ENCODE measurements around the gene GATA2.
A peak's percentile ranks its signal among the peaks of the same experiment; 100 is the strongest.

Gene GATA2

DNA sequence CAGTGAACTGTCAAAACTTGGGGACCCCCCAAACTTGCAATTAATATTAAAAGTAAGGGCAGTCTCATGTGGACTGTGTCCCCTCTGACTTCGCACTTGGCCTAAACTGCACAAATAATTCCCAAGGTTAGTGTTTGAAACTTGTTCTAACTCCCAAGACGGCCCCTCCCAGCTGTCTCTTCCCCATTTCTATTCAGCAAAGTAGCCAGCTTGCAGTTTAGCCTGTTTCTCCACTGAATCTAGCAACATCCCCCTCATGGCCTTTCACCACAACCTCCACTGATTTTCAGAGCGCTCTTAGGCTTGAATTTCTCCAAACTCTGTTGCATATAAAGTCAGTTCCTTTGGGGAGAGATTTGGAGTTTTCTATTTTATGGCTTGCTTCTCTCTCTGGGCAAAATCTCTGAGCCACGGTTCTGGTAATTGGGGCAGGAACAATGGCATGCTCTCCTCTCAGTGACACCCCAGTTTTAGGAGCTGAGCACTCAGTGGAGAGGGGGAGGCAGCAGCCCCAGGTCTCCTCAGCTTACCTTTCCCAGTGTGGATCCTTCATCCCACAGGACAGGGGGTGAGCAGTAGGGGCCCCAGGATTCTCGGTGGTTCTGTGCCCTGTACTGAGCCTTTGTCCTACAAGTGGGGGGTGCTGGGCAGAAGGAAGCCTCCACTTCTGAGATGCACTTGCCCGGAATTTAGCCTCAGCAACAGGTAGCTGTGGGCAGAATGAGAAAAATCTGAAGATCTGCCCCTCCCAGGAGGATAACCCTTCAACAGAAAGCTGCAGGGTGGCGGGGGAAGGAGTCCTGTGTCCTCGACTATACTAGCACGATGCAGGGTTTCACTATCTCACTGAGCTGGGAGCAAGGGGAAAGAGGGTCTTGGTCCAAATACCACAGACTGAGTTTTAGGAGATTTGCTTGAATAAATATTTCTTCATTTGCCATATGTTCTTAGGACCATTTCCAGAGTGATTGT lies 39.3 kb upstream of the GATA2 start:
- H3K27ac ChIP-seq (replicated peaks), result peak overlapping the region; percentile 19; the same call in 1 of the 2 replicates
- no peak overlapping the region for H3K4me3 ChIP-seq (replicated peaks; ENCODE audit: insufficient read depth, low read length)
- H3K27me3 ChIP-seq (ENCODE audit: insufficient read depth, poor library complexity, severe bottlenecking), result no peaks in the 10 kb centered on the region
- TF ChIP-seq GABPA (IDR thresholded peaks at IDR 0.05; ENCODE audit: low read depth), result no peak
- TF ChIP-seq SPI1 (IDR thresholded peaks at IDR 0.05; ENCODE audit: borderline replicate concordance, low read depth), result peak; percentile 76; the same call in 1 of the 2 replicates
- DNase-seq (ENCODE audit: low read depth in 1 of 2, low spot score in 1 of 2), result peak in 1 of 2 experiments; percentile 72

- Histone ChIP-seq H3K27me3 (ENCODE audit: insufficient read depth, poor library complexity, severe bottlenecking) (no peaks in the 10 kb centered on the region), H3K27ac (replicated peaks) (peak overlapping the region; percentile 98), H3K4me3 (replicated peaks; ENCODE audit: insufficient read depth, low read length) (0 out of 2 replicates have a peak overlapping the region, but pooled peaks have one; percentile 3)
- DNase-seq (ENCODE audit: low read depth in 1 of 2, low spot score in 1 of 2), result peak; percentile 43 to 57
- no peak for TF ChIP-seq REST (IDR thresholded peaks at IDR 0.05; ENCODE audit: insufficient replicate concordance, low read depth)
- peak; percentile 47 for TF ChIP-seq POLR2AphosphoS5 (IDR thresholded peaks at IDR 0.05; ENCODE audit: low read depth)
- TF ChIP-seq SPI1 (IDR thresholded peaks at IDR 0.05; ENCODE audit: borderline replicate concordance, low read depth), result 0 out of 2 replicates have a peak, but pooled peaks have one; percentile 9
Observed at GRCh38 chr3:128524374-128525299, 31.6 kb upstream of the GATA2 start.

- H3K4me3 ChIP-seq (replicated peaks; ENCODE audit: insufficient read depth, low read length), result no peak overlapping the region
- TF ChIP-seq GABPA (IDR thresholded peaks at IDR 0.05; ENCODE audit: low read depth) (0 out of 2 replicates have a peak, but pooled peaks have one; percentile 36), REST (IDR thresholded peaks at IDR 0.05; ENCODE audit: insufficient replicate concordance, low read depth) (peak; percentile 59), SPI1 (IDR thresholded peaks at IDR 0.05; ENCODE audit: borderline replicate concordance, low read depth) (peak; percentile 90; the same call in 1 of the 2 replicates), CTCF (IDR thresholded peaks at IDR 0.05; ENCODE audit: insufficient read depth, low read length) (no peak), POLR2AphosphoS5 (IDR thresholded peaks at IDR 0.05; ENCODE audit: low read depth) (peak; percentile 98)
- no peaks in the 10 kb centered on the region for H3K27me3 ChIP-seq (ENCODE audit: insufficient read depth, poor library complexity, severe bottlenecking)
- peak; percentile 97 for DNase-seq (ENCODE audit: low read depth in 1 of 2, low spot score in 1 of 2)
- H3K27ac ChIP-seq (replicated peaks), result peak overlapping the region; percentile 98
Observed at GRCh38 chr3:128523591-128523990, 30.6 kb upstream of the GATA2 start.

DNA sequence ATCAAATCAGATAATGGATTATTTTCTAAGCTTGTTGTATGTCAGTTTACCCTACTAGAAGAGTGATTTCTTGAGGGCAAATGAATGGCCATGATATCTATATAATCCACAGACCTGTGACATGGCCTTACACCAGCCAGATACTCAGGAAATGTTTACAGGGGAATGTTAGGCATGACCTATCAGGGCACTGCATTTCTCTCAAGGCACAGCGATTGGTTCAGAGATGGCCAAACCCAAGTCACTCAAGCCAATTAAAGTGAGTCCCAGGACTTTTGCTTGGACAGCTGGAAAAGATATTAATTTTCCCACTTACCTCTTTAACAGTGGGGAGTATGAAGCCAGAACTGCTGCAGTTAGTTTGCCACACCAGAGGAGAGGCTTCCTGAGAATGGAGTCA lies 28.7 kb upstream of the GATA2 start:
- TF ChIP-seq GABPA (IDR thresholded peaks at IDR 0.05; ENCODE audit: low read depth) (no peak), CTCF (IDR thresholded peaks at IDR 0.05; ENCODE audit: insufficient read depth, low read length) (no peak), SPI1 (IDR thresholded peaks at IDR 0.05; ENCODE audit: borderline replicate concordance, low read depth) (no peak), REST (IDR thresholded peaks at IDR 0.05; ENCODE audit: insufficient replicate concordance, low read depth) (no peak), POLR2AphosphoS5 (IDR thresholded peaks at IDR 0.05; ENCODE audit: low read depth) (no peak)
- DNase-seq (ENCODE audit: low read depth in 1 of 2, low spot score in 1 of 2), result no peak
- Histone ChIP-seq H3K4me3 (replicated peaks; ENCODE audit: insufficient read depth, low read length) (no peak overlapping the region), H3K27ac (replicated peaks) (no peak overlapping the region), H3K27me3 (ENCODE audit: insufficient read depth, poor library complexity, severe bottlenecking) (no peaks in the 10 kb centered on the region)
